Mesothelial cell of epicardium (in vitro differentiated cells): ENCODE data around the gene EFNA3. TPM values are rescaled to one million over a fixed set of nuclear protein-coding genes. Genes with fewer than 3 reads are reported as not detected.

Experiments used
- DNase-seq, 2 experiments: peaks; one replicate each; pipeline ENCODE4 v3.0.0; 2021; ENCODE audit warnings: low spot score in 2 of 2; ENCODE audit not compliant: unreplicated experiment in 2 of 2
- H3K27ac Mint-ChIP-seq: 2 replicates; pipeline ENCODE4 v1.8.0; 2021; ENCODE audit warnings: mixed read lengths
- H3K27me3 Mint-ChIP-seq: 2 replicates; pipeline ENCODE4 v1.8.0; 2021; ENCODE audit warnings: low read depth, mixed read lengths
- H3K36me3 Mint-ChIP-seq: 2 replicates; pipeline ENCODE4 v1.8.0; 2021; ENCODE audit warnings: mixed read lengths
- H3K4me1 Mint-ChIP-seq: 2 replicates; pipeline ENCODE4 v1.8.0; 2021; ENCODE audit warnings: mixed read lengths
- H3K4me3 Mint-ChIP-seq: 2 replicates; pipeline ENCODE4 v1.8.0; 2021; ENCODE audit warnings: mild to moderate bottlenecking, moderate library complexity, mixed read lengths
- H3K9me3 Mint-ChIP-seq: 2 replicates; pipeline ENCODE4 v1.8.0; 2021; ENCODE audit warnings: mixed read lengths
- CTCF ChIP-seq: fragments of 200-600 bp; sonication (generic); IDR thresholded peaks from one replicate; pipeline ENCODE4 v1.5.0; 2021; ENCODE audit warnings: antibody characterized with exemption; ENCODE audit not compliant: unreplicated experiment
- total RNA-seq: library from RNA; stranded (reverse); gene quantifications from 3 replicates; pipeline ENCODE4 v1.2.1, GENCODE V29; 2021

Gene EFNA3
- total RNA-seq, 1 donor from 2014 or later, result 14.6 TPM

GRCh38 chr1:155093911-155094621 is 15.4 kb downstream of the EFNA3 start:
- peak; percentile 18 for TF ChIP-seq CTCF
- H3K27me3 Mint-ChIP-seq, result peaks cover 1% of the 10 kb centered on the region
- H3K9me3 Mint-ChIP-seq, result no peaks in the 10 kb centered on the region
- peak; percentile 59 to 74 for DNase-seq
- H3K27ac Mint-ChIP-seq, result peak overlapping the region; percentile 93
- H3K4me3 Mint-ChIP-seq, result no peak overlapping the region
- peaks cover 33% of the 10 kb centered on the region for H3K4me1 Mint-ChIP-seq
- H3K36me3 Mint-ChIP-seq, result no peaks in the 10 kb centered on the region

GRCh38 chr1:155094622-155094948 is 15.9 kb downstream of the EFNA3 start:
- peaks cover 1% of the 10 kb centered on the region for H3K27me3 Mint-ChIP-seq
- H3K9me3 Mint-ChIP-seq, result no peaks in the 10 kb centered on the region
- H3K36me3 Mint-ChIP-seq, result no peaks in the 10 kb centered on the region
- H3K27ac Mint-ChIP-seq, result peak overlapping the region; percentile 33
- H3K4me3 Mint-ChIP-seq, result no peak overlapping the region
- peaks cover 33% of the 10 kb centered on the region for H3K4me1 Mint-ChIP-seq
- TF ChIP-seq CTCF, result no peak
- no peak for DNase-seq

DNA sequence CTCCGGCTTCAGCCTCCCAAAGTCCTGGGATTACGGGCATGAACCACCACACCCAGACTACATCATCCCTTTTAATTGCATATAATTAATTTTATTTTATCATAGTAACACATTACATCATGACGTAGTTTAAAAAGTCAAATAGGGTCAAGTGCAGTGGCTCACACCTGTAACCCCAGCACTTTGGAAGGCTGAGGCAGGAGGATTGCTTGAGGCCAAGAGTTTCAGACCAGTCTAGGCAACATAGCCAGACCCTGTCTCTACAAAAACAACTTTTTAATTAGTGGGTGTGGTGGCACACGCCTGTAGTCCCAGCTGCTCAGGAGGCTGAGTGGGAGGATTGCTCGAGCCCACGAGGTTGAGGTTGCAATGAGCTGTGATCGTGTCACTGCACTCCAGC is 20.7 kb downstream of the EFNA3 start:
- no peak overlapping the region for H3K4me3 Mint-ChIP-seq
- peaks cover 12% of the 10 kb centered on the region for H3K4me1 Mint-ChIP-seq
- no peaks in the 10 kb centered on the region for H3K36me3 Mint-ChIP-seq
- no peak for TF ChIP-seq CTCF
- no peaks in the 10 kb centered on the region for H3K9me3 Mint-ChIP-seq
- H3K27me3 Mint-ChIP-seq, result peaks cover 1% of the 10 kb centered on the region
- no peak overlapping the region for H3K27ac Mint-ChIP-seq
- DNase-seq, result no peak

GRCh38 chr1:155103325-155103724 is 24.7 kb downstream of the EFNA3 start:
- H3K4me1 Mint-ChIP-seq, result no peaks in the 10 kb centered on the region
- TF ChIP-seq CTCF, result no peak

GRCh38 chr1:155104605-155105534 is 26.2 kb downstream of the EFNA3 start:
- Mint-ChIP-seq H3K27me3 (peaks cover 3% of the 10 kb centered on the region), H3K4me3 (no peak overlapping the region), H3K4me1 (no peaks in the 10 kb centered on the region), H3K9me3 (no peaks in the 10 kb centered on the region), H3K27ac (no peak overlapping the region), H3K36me3 (no peaks in the 10 kb centered on the region)
- TF ChIP-seq CTCF, result no peak
- no peak for DNase-seq

More at GRCh38 chr1:155103325-155103724, 24.7 kb downstream of the EFNA3 start:
- H3K9me3 Mint-ChIP-seq, result no peaks in the 10 kb centered on the region
- H3K4me3 Mint-ChIP-seq, result no peak overlapping the region
- H3K36me3 Mint-ChIP-seq, result no peaks in the 10 kb centered on the region
- DNase-seq, result no peak
- no peak overlapping the region for H3K27ac Mint-ChIP-seq
- peaks cover 4% of the 10 kb centered on the region for H3K27me3 Mint-ChIP-seq
